HL-60/S4 treated with phorbol 12-myristate 13-acetate at 8.2 ng/mL for 4 days and 3 days (cell line): ENCODE data around the gene SLC16A11.

Experiments
- in situ Hi-C: fragments of 300-500 bp; cut with MboI; formaldehyde crosslinking; loops from 2 replicates; pipeline ENCODE4 v1.15.0; 2022; ENCODE audit warnings: low sequenced_read_pairs

The SLC16A11 gene

GRCh38 chr17:7014995-7015958, 28.6 kb downstream of the SLC16A11 start:
- in situ Hi-C loops, result loop anchor here (25.0 kb wide), 1 partner anchor 353 kb away; the partner anchor contains the start of genes C17orf100 and MED31

- in situ Hi-C loops, result loop anchor here (25.0 kb wide), 1 partner anchor 352 kb away; the partner anchor contains the start of genes C17orf100 and MED31
Observed at GRCh38 chr17:7014261-7014994, 29.5 kb downstream of the SLC16A11 start.

DNA sequence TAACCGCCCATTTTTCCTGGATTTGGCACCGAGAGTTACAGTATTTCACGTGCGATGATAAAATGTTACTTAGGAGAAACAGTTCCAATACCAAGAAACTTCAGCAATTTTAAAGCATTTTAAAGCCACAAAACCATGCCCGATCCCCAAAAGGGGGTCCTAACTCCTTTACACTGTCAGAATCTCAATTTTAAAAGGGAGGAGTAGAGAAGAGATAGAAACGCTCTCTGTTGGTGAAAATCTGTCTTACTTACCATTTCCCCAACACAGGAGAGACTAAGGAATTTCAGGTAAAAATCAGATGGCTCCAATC, 32.0 kb downstream of the SLC16A11 start:
- in situ Hi-C loops, result loop anchor here (25.0 kb wide), 1 partner anchor 350 kb away; the partner anchor contains the start of genes C17orf100 and MED31

- in situ Hi-C loops, result loop anchor here (25.0 kb wide), 1 partner anchor 349 kb away; the partner anchor contains the start of genes C17orf100 and MED31
Observed at GRCh38 chr17:7011415-7011814, 32.5 kb downstream of the SLC16A11 start.

- in situ Hi-C loops, result loop anchor here (25.0 kb wide), 1 partner anchor 348 kb away; the partner anchor contains the start of genes C17orf100 and MED31
Observed at GRCh38 chr17:7010523-7010922, 33.4 kb downstream of the SLC16A11 start.

DNA sequence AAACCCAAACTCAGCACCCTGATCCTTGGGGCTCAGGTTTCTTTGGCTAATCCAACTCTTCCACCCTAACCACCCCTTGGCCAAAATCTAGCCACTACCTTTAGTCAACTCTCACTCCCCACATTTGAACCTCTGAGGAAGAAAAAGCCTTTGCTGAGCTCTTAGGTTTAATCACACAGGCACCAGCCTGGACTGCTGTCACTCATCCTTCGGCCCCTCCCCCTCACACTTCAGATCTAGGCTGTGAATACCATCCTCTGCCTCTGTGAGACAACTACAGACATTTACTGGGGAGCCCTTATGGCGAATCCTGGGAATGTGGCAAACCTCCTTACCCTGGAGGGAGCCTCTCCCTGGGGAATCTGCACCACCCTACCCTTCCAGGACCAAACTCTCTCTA, 36.7 kb downstream of the SLC16A11 start:
- in situ Hi-C loops, result loop anchor here (10.0 to 25.0 kb wide), 2 partner anchors 92 to 345 kb away; partner anchors contain the start of genes C17orf100 and MED31

DNA sequence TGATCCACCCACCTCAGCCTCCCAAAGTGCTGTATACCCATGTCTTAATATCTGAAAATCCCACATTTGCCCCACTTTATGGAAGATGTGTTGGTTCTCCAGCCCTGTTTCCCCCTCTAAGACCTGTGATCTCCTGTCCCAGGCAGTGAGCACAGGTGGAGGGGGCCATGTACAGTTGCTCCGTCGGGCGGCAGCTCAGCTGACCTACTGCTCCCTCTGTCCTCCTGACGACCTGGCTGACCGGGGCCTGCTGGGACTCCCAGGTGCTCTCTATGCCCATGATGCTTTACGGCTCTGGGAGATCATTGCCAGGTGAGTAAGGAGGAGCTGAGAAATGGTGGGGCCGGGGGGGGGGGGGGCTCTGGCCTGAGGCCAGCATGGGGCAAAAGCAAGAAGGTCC, 38.2 kb downstream of the SLC16A11 start:
- in situ Hi-C loops, result loop anchor here (10.0 to 25.0 kb wide), 2 partner anchors 91 to 343 kb away; partner anchors contain the start of genes C17orf100 and MED31

DNA sequence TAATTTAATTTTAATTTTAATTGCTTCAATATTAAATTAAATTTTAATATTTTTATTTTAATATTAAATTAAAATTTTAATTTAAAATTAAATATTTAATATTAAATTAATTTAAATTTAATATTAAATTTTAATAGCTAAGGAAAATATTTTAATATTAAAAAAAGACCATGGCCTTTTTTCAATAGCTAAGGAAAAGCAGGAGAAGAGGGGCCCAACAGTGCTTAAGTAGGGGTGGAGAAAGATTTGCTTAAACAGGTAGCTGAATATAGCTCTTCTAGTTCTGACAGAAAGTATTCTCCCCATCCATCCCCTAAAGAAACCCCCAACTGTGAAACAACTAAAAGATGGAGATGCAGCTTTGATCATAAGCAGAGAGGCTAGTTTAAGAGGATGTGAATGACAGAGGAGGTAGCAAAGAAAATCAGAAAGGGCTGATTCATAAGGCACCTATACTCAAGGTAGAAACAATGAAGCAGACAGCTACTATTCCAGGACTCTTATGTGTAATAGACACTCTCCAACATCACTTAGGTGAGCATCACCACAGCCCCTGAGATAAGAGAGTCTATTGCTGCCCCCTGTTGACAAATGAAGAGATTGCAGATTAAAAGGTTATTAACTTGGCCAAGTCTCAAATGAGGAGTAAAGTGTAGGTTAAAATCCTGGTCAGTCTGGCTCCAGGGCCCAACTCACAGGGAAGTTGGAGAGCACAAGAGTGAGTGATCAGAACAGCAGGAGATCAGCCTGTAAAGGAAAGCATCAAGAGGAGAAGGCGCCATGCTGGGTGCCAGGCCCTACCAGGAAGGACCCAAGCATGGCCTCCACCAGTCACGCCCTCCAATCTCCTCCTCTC, 39.3 kb downstream of the SLC16A11 start:
- in situ Hi-C loops, result loop anchor here (10.0 to 25.0 kb wide), 2 partner anchors 90 to 342 kb away; partner anchors contain the start of genes C17orf100 and MED31

DNA sequence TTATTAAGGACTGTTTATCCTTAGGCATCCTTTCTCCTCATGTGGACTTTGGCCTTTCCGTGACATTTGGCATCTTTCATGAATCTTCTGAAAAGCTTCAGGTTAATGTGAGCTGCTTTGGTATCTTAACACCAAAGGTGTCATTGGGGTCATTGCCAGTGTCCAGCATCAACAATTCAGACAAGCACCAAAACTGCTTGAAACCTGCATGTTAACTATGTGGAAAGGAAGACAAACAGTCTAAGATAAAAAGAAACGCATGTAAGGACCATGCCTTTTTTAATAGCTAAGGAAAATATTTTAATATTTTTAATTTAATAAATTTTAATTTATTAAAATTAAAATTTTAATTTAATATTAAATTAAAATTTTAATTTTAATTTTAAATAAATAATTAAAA, 40.1 kb downstream of the SLC16A11 start:
- in situ Hi-C loops, result loop anchor here (10.0 to 25.0 kb wide), 2 partner anchors 89 to 341 kb away; partner anchors contain the start of genes C17orf100 and MED31

DNA sequence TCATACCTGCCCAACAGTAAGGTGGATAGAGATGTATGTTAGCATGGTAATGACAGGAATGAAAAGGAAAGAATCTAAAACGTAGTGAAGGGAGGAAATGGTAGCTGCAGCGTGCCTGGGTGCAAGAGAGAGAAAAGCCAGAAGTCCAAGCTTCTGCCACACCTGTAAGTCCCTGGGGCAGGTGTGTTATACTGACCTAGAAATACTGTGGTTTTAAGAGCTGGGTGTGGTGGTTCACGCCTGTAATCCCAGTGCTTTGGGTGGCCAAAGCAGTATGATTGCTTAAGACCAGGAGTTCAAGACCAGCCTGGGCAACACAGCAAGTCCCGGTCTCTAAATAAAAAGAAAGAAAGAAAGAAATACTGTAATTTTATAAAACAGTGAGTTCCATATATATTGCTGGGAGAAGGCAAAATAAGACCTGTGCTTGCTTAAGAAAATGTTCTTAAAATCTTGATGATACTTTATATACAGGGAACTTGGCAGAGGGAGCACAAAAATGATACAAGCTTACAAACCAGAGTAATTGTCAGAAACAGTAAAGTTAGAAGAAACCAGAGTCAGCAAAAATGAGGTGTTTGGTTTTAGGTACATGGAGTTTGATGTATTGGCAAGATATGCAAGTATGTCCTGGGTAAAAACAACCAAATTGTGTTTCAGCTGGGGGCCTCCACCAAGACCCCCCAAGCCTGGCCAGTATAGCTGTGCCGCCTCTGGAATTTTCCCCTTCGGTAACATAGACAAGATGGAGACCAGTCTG, 41.4 kb downstream of the SLC16A11 start:
- in situ Hi-C loops, result loop anchor here (10.0 to 25.0 kb wide), 2 partner anchors 88 to 340 kb away; partner anchors contain the start of genes C17orf100 and MED31

- in situ Hi-C loops, result loop anchor here (10.0 to 25.0 kb wide), 2 partner anchors 87 to 339 kb away; partner anchors contain the start of genes C17orf100 and MED31
Observed at GRCh38 chr17:7001318-7001961, 42.5 kb downstream of the SLC16A11 start.

DNA sequence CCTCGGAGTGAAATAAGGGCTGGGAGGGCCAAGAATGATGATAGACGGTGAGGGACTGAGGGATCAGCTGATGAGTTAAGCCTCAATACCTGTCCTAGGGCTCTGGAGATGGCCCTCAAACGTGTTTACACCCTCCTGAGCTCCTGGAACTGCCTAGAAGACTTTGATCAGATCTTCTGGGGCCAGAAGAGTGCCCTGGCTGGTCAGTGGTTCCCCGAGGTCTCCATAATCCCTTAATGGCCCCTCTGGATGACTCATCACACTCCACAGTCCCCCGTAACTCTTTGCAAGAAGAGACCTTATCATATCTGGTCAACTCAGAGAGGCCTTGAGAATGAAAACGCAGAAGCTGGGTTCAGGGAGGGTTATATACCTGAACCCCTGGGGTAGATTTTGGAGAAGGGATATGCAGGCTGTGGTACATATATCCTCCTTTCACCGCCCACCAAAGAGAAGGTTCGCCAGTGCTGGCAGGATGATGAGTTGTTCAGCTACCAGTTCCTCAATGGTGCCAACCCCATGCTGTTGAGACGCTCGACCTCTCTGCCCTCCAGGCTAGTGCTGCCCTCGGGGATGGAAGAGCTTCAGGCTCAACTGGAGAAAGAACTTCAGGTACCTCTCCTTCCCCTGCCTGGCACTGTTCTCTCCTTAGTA, 44.9 kb downstream of the SLC16A11 start:
- in situ Hi-C loops, result no loop called here

GRCh38 chr17:6997171-6997570, 46.7 kb downstream of the SLC16A11 start:
- in situ Hi-C loops, result no loop called here

GRCh38 chr17:6996256-6997011, 47.5 kb downstream of the SLC16A11 start:
- in situ Hi-C loops, result no loop called here

DNA sequence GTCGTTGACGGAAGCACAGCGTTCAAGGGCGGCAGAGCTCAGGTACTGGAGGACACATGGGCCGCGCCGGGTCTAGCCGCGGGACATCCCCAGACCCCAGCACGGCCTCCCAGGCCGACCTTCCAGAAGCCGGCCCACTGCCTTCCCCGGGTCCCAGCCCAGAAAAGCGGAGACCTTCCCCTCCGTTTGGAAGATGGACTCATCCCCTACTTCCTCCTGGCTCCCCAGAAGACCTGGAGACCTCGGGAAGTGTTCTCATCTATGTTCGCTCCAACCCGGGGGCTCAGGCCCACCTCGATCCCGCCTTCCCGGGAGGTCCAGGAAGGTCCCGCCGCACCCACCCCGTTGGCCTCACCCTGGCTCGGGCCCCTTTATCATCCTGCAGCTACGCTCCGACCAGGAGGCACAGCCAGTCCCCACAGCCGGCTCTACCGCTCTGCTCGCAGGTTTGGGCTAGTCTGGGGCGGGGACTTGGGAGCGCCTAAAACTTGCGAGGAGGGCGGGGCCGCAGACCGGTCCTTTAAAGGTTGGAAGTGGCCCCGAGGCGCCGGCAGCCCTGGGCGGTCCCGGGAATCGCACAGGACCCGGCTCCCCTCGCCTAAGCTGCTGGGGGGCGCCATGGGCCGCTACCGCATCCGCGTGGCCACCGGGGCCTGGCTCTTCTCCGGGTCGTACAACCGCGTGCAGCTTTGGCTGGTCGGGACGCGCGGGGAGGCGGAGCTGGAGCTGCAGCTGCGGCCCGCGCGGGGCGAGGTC, 48.2 kb downstream of the SLC16A11 start, which contains the start of gene ALOX12:
Gene ALOX12 (plus strand): TSS at position 550 of the 756 bp plus-strand sequence. CDS start 69 bp downstream, at position 619.
- in situ Hi-C loops, result no loop called here

GRCh38 chr17:6994666-6995256, 49.1 kb downstream of the SLC16A11 start:
- in situ Hi-C loops, result no loop called here
